Astrocyte (in vitro differentiated cells and primary cell): ENCODE measurements around the gene SLC6A11. TPM values are rescaled to one million over a fixed set of nuclear protein-coding genes. Genes with fewer than 3 reads are reported as not detected.

Source experiments
- DNase-seq: peaks from one replicate; pipeline ENCODE4 v3.0.0-alpha.2; 2010; ENCODE audit warnings: low read depth
- FAIRE-seq: peaks from 2 replicates; lab custom pipeline; 2011; peaks lifted over from hg19 to GRCh38; lab: Jason Lieb, UNC
- H2AFZ ChIP-seq: 2 replicates; pipeline ENCODE4 v1.6.0; 2012; ENCODE audit warnings: low read depth, low read length, inconsistent platforms
- H3K27ac ChIP-seq: 2 replicates; pipeline ENCODE4 v1.5.1; 2011; ENCODE audit warnings: low read depth, low read length, inconsistent platforms
- H3K27me3 ChIP-seq: 2 replicates; pipeline ENCODE4 v1.6.0; 2011; ENCODE audit warnings: low read length, inconsistent platforms; ENCODE audit not compliant: insufficient read depth
- H3K36me3 ChIP-seq: 2 replicates; pipeline ENCODE4 v1.5.1; 2011; ENCODE audit warnings: low read length, inconsistent platforms; ENCODE audit not compliant: insufficient read depth
- H3K4me1 ChIP-seq: 2 replicates; pipeline ENCODE4 v1.5.1; 2011; ENCODE audit warnings: low read length, inconsistent platforms; ENCODE audit not compliant: insufficient read depth
- H3K4me2 ChIP-seq: 2 replicates; pipeline ENCODE4 v1.6.0; 2012; ENCODE audit warnings: low read length, inconsistent platforms
- H3K4me3 ChIP-seq: 2 replicates; pipeline ENCODE4 v1.5.1; 2011; ENCODE audit warnings: low read depth, mild to moderate bottlenecking, low read length, inconsistent platforms; ENCODE audit not compliant: insufficient read depth
- H3K79me2 ChIP-seq: 2 replicates; pipeline ENCODE4 v1.6.0; 2012; ENCODE audit warnings: mild to moderate bottlenecking, low read length, inconsistent platforms; ENCODE audit not compliant: insufficient read depth
- H3K9ac ChIP-seq: 2 replicates; pipeline ENCODE4 v1.6.0; 2012; ENCODE audit warnings: mild to moderate bottlenecking, low read length, inconsistent platforms
- H3K9me3 ChIP-seq: 2 replicates; pipeline ENCODE4 v1.5.1; 2012; ENCODE audit warnings: low read depth, mild to moderate bottlenecking, low read length, inconsistent platforms; ENCODE audit not compliant: insufficient read depth
- H4K20me1 ChIP-seq: 2 replicates; pipeline ENCODE4 v1.6.0; 2012; ENCODE audit warnings: low read length, inconsistent platforms; ENCODE audit not compliant: insufficient read depth
- H3K27ac Mint-ChIP-seq: one replicate; pipeline ENCODE4 v1.8.0; 2021; ENCODE audit warnings: mild to moderate bottlenecking, mixed read lengths; ENCODE audit not compliant: unreplicated experiment
- H3K27me3 Mint-ChIP-seq: one replicate; pipeline ENCODE4 v1.8.0; 2021; ENCODE audit warnings: low read depth, mixed read lengths; ENCODE audit not compliant: unreplicated experiment
- H3K36me3 Mint-ChIP-seq: one replicate; pipeline ENCODE4 v1.8.0; 2021; ENCODE audit warnings: low read depth, mixed read lengths; ENCODE audit not compliant: unreplicated experiment
- H3K4me1 Mint-ChIP-seq: one replicate; pipeline ENCODE4 v1.8.0; 2021; ENCODE audit warnings: low read depth, mixed read lengths; ENCODE audit not compliant: unreplicated experiment
- H3K4me3 Mint-ChIP-seq: one replicate; pipeline ENCODE4 v1.8.0; 2021; ENCODE audit warnings: mild to moderate bottlenecking, moderate library complexity, mixed read lengths; ENCODE audit not compliant: unreplicated experiment
- H3K9me3 Mint-ChIP-seq: one replicate; pipeline ENCODE4 v1.8.0; 2021; ENCODE audit warnings: mild to moderate bottlenecking, mixed read lengths; ENCODE audit not compliant: unreplicated experiment
- CTCF ChIP-seq: IDR thresholded peaks from 2 replicates; pipeline ENCODE4 v1.5.1; 2011; ENCODE audit warnings: low read depth, mild to moderate bottlenecking, inconsistent platforms, low read length, moderate library complexity; ENCODE audit not compliant: insufficient read depth
- EZH2 ChIP-seq: IDR thresholded peaks from 2 replicates; pipeline ENCODE4 v1.6.1; 2012; ENCODE audit warnings: mild to moderate bottlenecking, low read length, inconsistent platforms; ENCODE audit not compliant: insufficient read depth
- total RNA-seq: library from RNA; stranded (reverse); gene quantifications from 2 replicates; pipeline ENCODE4 v1.2.1, GENCODE V29; 2021

Gene SLC6A11
- total RNA-seq, 1 donor from 2014 or later, result 0.34 TPM

GRCh38 chr3:10970306-10970960 lies 154.4 kb downstream of the SLC6A11 start:
- H3K4me1 ChIP-seq, result no peaks in the 10 kb centered on the region
- Mint-ChIP-seq H3K4me3 (no peak overlapping the region), H3K4me1 (no peaks in the 10 kb centered on the region), H3K27me3 (peaks cover 80% of the 10 kb centered on the region), H3K9me3 (peaks cover 4% of the 10 kb centered on the region), H3K36me3 (peaks cover 2% of the 10 kb centered on the region), H3K27ac (no peak overlapping the region)
- no peak overlapping the region for H2AFZ ChIP-seq
- H3K27ac ChIP-seq, result no peak overlapping the region
- no peak for FAIRE-seq
- TF ChIP-seq CTCF (no peak), EZH2 (no peak)
- DNase-seq, result no peak
- no peaks in the 10 kb centered on the region for H3K79me2 ChIP-seq
- no peak overlapping the region for H3K4me2 ChIP-seq
- H3K27me3 ChIP-seq, result peaks cover 59% of the 10 kb centered on the region
- no peak overlapping the region for H3K4me3 ChIP-seq
- no peaks in the 10 kb centered on the region for H3K9me3 ChIP-seq
- H3K9ac ChIP-seq, result no peak overlapping the region
- no peaks in the 10 kb centered on the region for H4K20me1 ChIP-seq
- no peaks in the 10 kb centered on the region for H3K36me3 ChIP-seq

DNA sequence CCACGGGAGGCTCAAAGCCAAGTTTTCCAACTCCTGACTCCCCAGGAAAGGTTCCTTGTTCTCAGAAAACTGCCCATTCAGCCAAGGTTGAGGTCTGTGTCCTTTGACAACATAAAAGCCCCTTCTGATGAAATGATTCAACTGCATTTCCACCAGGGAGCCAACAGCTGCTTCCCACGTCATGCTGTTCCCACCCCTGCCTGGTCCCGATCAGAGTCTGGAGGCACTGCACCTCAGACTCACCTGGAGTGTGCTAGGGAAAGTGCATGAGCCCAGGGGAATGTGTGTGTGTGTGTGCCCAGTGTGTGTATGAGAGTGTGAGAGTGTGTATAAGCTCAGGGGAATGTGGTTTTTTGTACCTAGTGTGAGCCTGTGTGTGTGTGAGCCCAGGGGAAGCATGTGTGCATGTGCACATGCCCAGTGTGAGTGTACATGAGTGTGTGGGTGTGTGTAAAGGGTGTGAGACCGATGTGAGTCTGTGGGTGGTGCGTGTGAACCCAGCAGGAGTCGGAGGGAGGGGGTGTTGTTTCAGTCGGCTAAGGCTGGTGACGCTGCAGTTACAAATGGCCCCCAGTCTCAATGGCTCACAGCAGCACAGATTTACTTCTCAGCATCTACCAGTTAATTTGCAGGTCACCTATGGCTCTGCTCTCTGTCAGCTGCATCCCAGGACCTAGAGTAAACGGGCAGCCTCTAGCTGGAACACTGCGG lies 156.2 kb downstream of the SLC6A11 start:
- no peak overlapping the region for H3K27ac Mint-ChIP-seq
- peaks cover 2% of the 10 kb centered on the region for H3K36me3 Mint-ChIP-seq
- peaks cover 73% of the 10 kb centered on the region for H3K27me3 Mint-ChIP-seq
- no peaks in the 10 kb centered on the region for H3K4me1 Mint-ChIP-seq
- no peak overlapping the region for H3K4me3 Mint-ChIP-seq
- peaks cover 5% of the 10 kb centered on the region for H3K9me3 ChIP-seq
- peaks cover 49% of the 10 kb centered on the region for H3K27me3 ChIP-seq
- TF ChIP-seq CTCF (no peak), EZH2 (no peak)
- no peaks in the 10 kb centered on the region for H3K4me1 ChIP-seq
- H3K9me3 Mint-ChIP-seq, result peaks cover 4% of the 10 kb centered on the region
- H3K9ac ChIP-seq, result no peak overlapping the region
- H2AFZ ChIP-seq, result no peak overlapping the region
- no peak overlapping the region for H3K4me3 ChIP-seq
- FAIRE-seq, result no peak
- no peaks in the 10 kb centered on the region for H3K36me3 ChIP-seq
- H3K79me2 ChIP-seq, result no peaks in the 10 kb centered on the region
- no peak overlapping the region for H3K27ac ChIP-seq
- no peak for DNase-seq
- H3K4me2 ChIP-seq, result no peak overlapping the region
- H4K20me1 ChIP-seq, result no peaks in the 10 kb centered on the region
